ENCODE data around the gene SMCO4.
"Not testable (repeated sequence)": the region's sequence is repeated elsewhere in the genome, so short reads cannot be mapped to it uniquely, and the experiment has no call there.

SMCO4 gene

GRCh38 chr11:93537767-93538261 is 5.4 kb downstream of the SMCO4 start:
- H2AFZ ChIP-seq (ENCODE audit: low read length), result no peak overlapping the region
- H3K4me2 ChIP-seq (ENCODE audit: low read length), result no peak overlapping the region
- no peak overlapping the region for H3K4me3 ChIP-seq (ENCODE audit: low read depth, low read length, poor library complexity, severe bottlenecking)
- peaks cover 8% of the 10 kb centered on the region for H3K4me1 ChIP-seq (ENCODE audit: insufficient read depth, low read length, severe bottlenecking)
- H3F3A ChIP-seq (ENCODE audit: insufficient read depth, low read length), result no peaks in the 10 kb centered on the region
- H4K20me1 ChIP-seq (ENCODE audit: insufficient read depth, low read length), result no peaks in the 10 kb centered on the region
- H3K27ac ChIP-seq (ENCODE audit: low read depth, low read length, poor library complexity, severe bottlenecking), result no peak overlapping the region
- H3K9ac ChIP-seq (ENCODE audit: low read length), result no peak overlapping the region
- H3K9me2 ChIP-seq (ENCODE audit: low read depth, low read length), result no peaks in the 10 kb centered on the region
- no peaks in the 10 kb centered on the region for H3K27me3 ChIP-seq (ENCODE audit: insufficient read depth, low read length)
- no peak for TF ChIP-seq EZH2 (IDR thresholded peaks at IDR 0.05; ENCODE audit: borderline replicate concordance, low read length)
- no peak for TF ChIP-seq CTCF (IDR thresholded peaks at IDR 0.05; ENCODE audit: low read length)
- no peaks in the 10 kb centered on the region for H3K79me2 ChIP-seq (ENCODE audit: insufficient read depth, low read length)
- no peaks in the 10 kb centered on the region for H3K9me3 ChIP-seq (ENCODE audit: low read length)
- no peaks in the 10 kb centered on the region for H3K36me3 ChIP-seq (ENCODE audit: insufficient read depth, low read length)

DNA sequence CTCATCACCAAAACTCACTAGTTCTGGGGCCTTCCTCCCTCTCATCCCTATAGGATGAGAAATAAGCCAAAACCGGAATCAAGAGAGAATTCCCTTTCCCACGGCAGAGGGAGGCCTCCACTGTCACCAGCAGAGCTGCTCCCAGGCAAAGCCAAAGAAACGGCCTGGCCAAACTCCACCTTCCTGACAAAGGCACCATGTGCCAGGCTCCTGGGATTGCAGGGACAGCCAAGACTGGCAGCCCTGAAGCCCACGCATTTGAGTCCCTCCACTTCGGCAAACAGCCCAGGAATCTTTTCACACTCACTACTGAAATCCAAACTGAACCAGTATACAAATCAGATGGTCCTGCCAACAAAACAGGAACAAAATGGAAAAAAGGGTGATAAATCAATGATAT is 6.1 kb downstream of the SMCO4 start:
- Histone ChIP-seq H3K4me2 (ENCODE audit: low read length) (no peak overlapping the region), H3K79me2 (ENCODE audit: insufficient read depth, low read length) (no peaks in the 10 kb centered on the region)

DNA sequence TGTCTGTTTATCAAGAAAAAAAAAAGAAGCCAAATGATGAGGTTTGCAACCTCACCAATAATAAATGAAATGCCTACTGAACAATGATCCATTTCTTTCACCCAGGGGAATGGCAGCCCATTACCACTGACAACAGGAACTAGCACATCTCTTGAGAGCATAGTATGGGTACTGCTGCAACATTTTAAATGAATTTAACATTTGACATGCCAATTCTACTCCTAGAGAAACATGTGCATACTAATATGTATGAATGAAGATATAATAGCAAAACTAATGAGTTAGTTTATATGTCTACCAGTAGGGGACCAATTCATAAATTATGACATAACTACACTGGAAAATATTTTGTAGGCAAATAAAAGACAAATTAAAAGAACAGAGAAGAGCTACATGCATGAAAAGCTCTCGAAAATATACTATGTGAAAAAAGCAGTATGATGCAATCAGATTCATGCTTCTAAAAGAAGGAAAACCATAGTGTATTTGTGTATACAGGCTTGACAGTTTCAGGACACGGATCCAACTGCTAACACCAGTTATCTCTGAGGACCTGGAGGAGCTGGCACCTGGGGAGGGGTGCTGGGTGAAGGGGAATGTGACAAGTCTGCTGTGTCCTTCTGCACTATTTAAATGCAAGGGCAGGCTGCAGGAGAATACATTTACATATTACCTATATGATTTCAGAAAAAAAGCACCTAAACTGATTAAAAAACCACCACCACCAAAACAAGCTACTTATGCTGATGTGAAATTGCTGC is 6.9 kb downstream of the SMCO4 start:
- Histone ChIP-seq H3K9ac (ENCODE audit: low read length) (no peak overlapping the region), H3K79me2 (ENCODE audit: insufficient read depth, low read length) (no peaks in the 10 kb centered on the region), H2AFZ (ENCODE audit: low read length) (no peak overlapping the region), H3F3A (ENCODE audit: insufficient read depth, low read length) (no peaks in the 10 kb centered on the region), H3K4me2 (ENCODE audit: low read length) (no peak overlapping the region), H3K36me3 (ENCODE audit: insufficient read depth, low read length) (no peaks in the 10 kb centered on the region), H3K27ac (ENCODE audit: low read depth, low read length, poor library complexity, severe bottlenecking) (no peak overlapping the region), H3K4me1 (ENCODE audit: insufficient read depth, low read length, severe bottlenecking) (no peaks in the 10 kb centered on the region), H3K4me3 (ENCODE audit: low read depth, low read length, poor library complexity, severe bottlenecking) (no peak overlapping the region), H3K27me3 (ENCODE audit: insufficient read depth, low read length) (no peaks in the 10 kb centered on the region), H3K9me2 (ENCODE audit: low read depth, low read length) (no peaks in the 10 kb centered on the region), H3K9me3 (ENCODE audit: low read length) (no peaks in the 10 kb centered on the region), H4K20me1 (ENCODE audit: insufficient read depth, low read length) (no peaks in the 10 kb centered on the region)
- TF ChIP-seq CTCF (IDR thresholded peaks at IDR 0.05; ENCODE audit: low read length) (no peak), EZH2 (IDR thresholded peaks at IDR 0.05; ENCODE audit: borderline replicate concordance, low read length) (no peak)

More for the DNA sequence above, 6.1 kb downstream of the SMCO4 start:
- no peaks in the 10 kb centered on the region for H4K20me1 ChIP-seq (ENCODE audit: insufficient read depth, low read length)
- no peaks in the 10 kb centered on the region for H3K9me3 ChIP-seq (ENCODE audit: low read length)
- H3K4me3 ChIP-seq (ENCODE audit: low read depth, low read length, poor library complexity, severe bottlenecking), result no peak overlapping the region
- no peak overlapping the region for H3K9ac ChIP-seq (ENCODE audit: low read length)
- no peaks in the 10 kb centered on the region for H3K9me2 ChIP-seq (ENCODE audit: low read depth, low read length)
- H3K27ac ChIP-seq (ENCODE audit: low read depth, low read length, poor library complexity, severe bottlenecking), result no peak overlapping the region
- no peak overlapping the region for H2AFZ ChIP-seq (ENCODE audit: low read length)
- H3F3A ChIP-seq (ENCODE audit: insufficient read depth, low read length), result no peaks in the 10 kb centered on the region
- peaks cover under 1% of the 10 kb centered on the region for H3K4me1 ChIP-seq (ENCODE audit: insufficient read depth, low read length, severe bottlenecking)
- no peak for TF ChIP-seq CTCF (IDR thresholded peaks at IDR 0.05; ENCODE audit: low read length)
- no peak for TF ChIP-seq EZH2 (IDR thresholded peaks at IDR 0.05; ENCODE audit: borderline replicate concordance, low read length)
- no peaks in the 10 kb centered on the region for H3K36me3 ChIP-seq (ENCODE audit: insufficient read depth, low read length)
- H3K27me3 ChIP-seq (ENCODE audit: insufficient read depth, low read length), result no peaks in the 10 kb centered on the region

- not testable (repeated sequence) for H3K4me2 ChIP-seq (ENCODE audit: low read length); H3K4me1 ChIP-seq (ENCODE audit: insufficient read depth, low read length, severe bottlenecking); H3K9me3 ChIP-seq (ENCODE audit: low read length); H3F3A ChIP-seq (ENCODE audit: insufficient read depth, low read length); H3K79me2 ChIP-seq (ENCODE audit: insufficient read depth, low read length); H2AFZ ChIP-seq (ENCODE audit: low read length); H3K4me3 ChIP-seq (ENCODE audit: low read depth, low read length, poor library complexity, severe bottlenecking); H3K36me3 ChIP-seq (ENCODE audit: insufficient read depth, low read length); H3K9me2 ChIP-seq (ENCODE audit: low read depth, low read length); H4K20me1 ChIP-seq (ENCODE audit: insufficient read depth, low read length); H3K27ac ChIP-seq (ENCODE audit: low read depth, low read length, poor library complexity, severe bottlenecking); H3K27me3 ChIP-seq (ENCODE audit: insufficient read depth, low read length); H3K9ac ChIP-seq (ENCODE audit: low read length)
Measured at GRCh38 chr11:93535578-93535977, 7.6 kb downstream of the SMCO4 start.

Measured in OCI-LY1 (cell line).